ENCODE measurements around the gene BCL11A. TPM values are rescaled to one million over a fixed set of nuclear protein-coding genes. Genes with fewer than 3 reads are reported as not detected.
A peak's percentile ranks its signal among the peaks of the same experiment; 100 is the strongest.

Gene BCL11A
- total RNA-seq, 1 experiment from 2014 or later, result not detected

GRCh38 chr2:60482222-60482621, 71.2 kb downstream of the BCL11A start:
- in situ Hi-C loops (cut with HindIII; ENCODE audit: low pct_unique_long_range_greater_than_20kb, low sequenced_read_pairs), result no loop called here
- DNase-seq (ENCODE audit: low read depth), result no peak

GRCh38 chr2:60481257-60481656, 72.2 kb downstream of the BCL11A start:
- in situ Hi-C loops (cut with HindIII; ENCODE audit: low pct_unique_long_range_greater_than_20kb, low sequenced_read_pairs), result no loop called here
- no peak for DNase-seq (ENCODE audit: low read depth)

GRCh38 chr2:60480089-60480773, 73.2 kb downstream of the BCL11A start:
- in situ Hi-C loops (cut with HindIII; ENCODE audit: low pct_unique_long_range_greater_than_20kb, low sequenced_read_pairs), result no loop called here
- peak; percentile 13 for DNase-seq (ENCODE audit: low read depth)

- in situ Hi-C loops (cut with HindIII; ENCODE audit: low pct_unique_long_range_greater_than_20kb, low sequenced_read_pairs), result no loop called here
Measured at GRCh38 chr2:60479226-60480088, 74.0 kb downstream of the BCL11A start.

GRCh38 chr2:60478660-60479059, 74.8 kb downstream of the BCL11A start:
- in situ Hi-C loops (cut with HindIII; ENCODE audit: low pct_unique_long_range_greater_than_20kb, low sequenced_read_pairs), result no loop called here
- no peak for DNase-seq (ENCODE audit: low read depth)

More at GRCh38 chr2:60479226-60480088, 74.0 kb downstream of the BCL11A start:
- no peak for DNase-seq (ENCODE audit: low read depth)

- in situ Hi-C loops (cut with HindIII; ENCODE audit: low pct_unique_long_range_greater_than_20kb, low sequenced_read_pairs), result no loop called here
- DNase-seq (ENCODE audit: low read depth), result no peak
Measured at GRCh38 chr2:60476206-60476954, 77.1 kb downstream of the BCL11A start.

GRCh38 chr2:60475123-60475830, 78.2 kb downstream of the BCL11A start:
- no peak for DNase-seq (ENCODE audit: low read depth)
- in situ Hi-C loops (cut with HindIII; ENCODE audit: low pct_unique_long_range_greater_than_20kb, low sequenced_read_pairs), result no loop called here

GRCh38 chr2:60474301-60474700, 79.2 kb downstream of the BCL11A start:
- no peak for DNase-seq (ENCODE audit: low read depth)
- in situ Hi-C loops (cut with HindIII; ENCODE audit: low pct_unique_long_range_greater_than_20kb, low sequenced_read_pairs), result no loop called here

- in situ Hi-C loops (cut with HindIII; ENCODE audit: low pct_unique_long_range_greater_than_20kb, low sequenced_read_pairs), result no loop called here
- DNase-seq (ENCODE audit: low read depth), result no peak
Measured at GRCh38 chr2:60473546-60473945, 79.9 kb downstream of the BCL11A start.

GRCh38 chr2:60472663-60473289, 80.7 kb downstream of the BCL11A start:
- in situ Hi-C loops (cut with HindIII; ENCODE audit: low pct_unique_long_range_greater_than_20kb, low sequenced_read_pairs), result no loop called here
- DNase-seq (ENCODE audit: low read depth), result no peak

GRCh38 chr2:60472041-60472440, 81.4 kb downstream of the BCL11A start:
- no peak for DNase-seq (ENCODE audit: low read depth)
- in situ Hi-C loops (cut with HindIII; ENCODE audit: low pct_unique_long_range_greater_than_20kb, low sequenced_read_pairs), result no loop called here

- no peak for DNase-seq (ENCODE audit: low read depth)
- in situ Hi-C loops (cut with HindIII; ENCODE audit: low pct_unique_long_range_greater_than_20kb, low sequenced_read_pairs), result no loop called here
Measured at GRCh38 chr2:60470340-60470739, 83.1 kb downstream of the BCL11A start.

GRCh38 chr2:60469536-60470317, 83.7 kb downstream of the BCL11A start:
- DNase-seq (ENCODE audit: low read depth), result no peak
- in situ Hi-C loops (cut with HindIII; ENCODE audit: low pct_unique_long_range_greater_than_20kb, low sequenced_read_pairs), result no loop called here

- in situ Hi-C loops (cut with HindIII; ENCODE audit: low pct_unique_long_range_greater_than_20kb, low sequenced_read_pairs), result no loop called here
- no peak for DNase-seq (ENCODE audit: low read depth)
Measured at GRCh38 chr2:60468382-60469085, 84.9 kb downstream of the BCL11A start.

GRCh38 chr2:60466161-60466702, 87.2 kb downstream of the BCL11A start:
- in situ Hi-C loops (cut with HindIII; ENCODE audit: low pct_unique_long_range_greater_than_20kb, low sequenced_read_pairs), result no loop called here

GRCh38 chr2:60465736-60466135, 87.7 kb downstream of the BCL11A start:
- no peak for DNase-seq (ENCODE audit: low read depth)
- in situ Hi-C loops (cut with HindIII; ENCODE audit: low pct_unique_long_range_greater_than_20kb, low sequenced_read_pairs), result no loop called here

More at GRCh38 chr2:60466161-60466702, 87.2 kb downstream of the BCL11A start:
- no peak for DNase-seq (ENCODE audit: low read depth)

Data from Caki2 (cell line).